ENCODE measurements around the gene CTBP1.

GRCh38 chr4:1166509-1167243 is 82.3 kb downstream of the CTBP1 start:
- TF ChIP-seq CTCF (conservative IDR thresholded peaks at IDR 0.05) (no peak), ZFX (IDR thresholded peaks at IDR 0.05) (no peak)
